Myocyte (in vitro differentiated cells): ENCODE results near the gene RASA4B. TPM values are rescaled to one million over a fixed set of nuclear protein-coding genes. Genes with fewer than 3 reads are reported as not detected.
"Not testable (repeated sequence)": the region's sequence is repeated elsewhere in the genome, so short reads cannot be mapped to it uniquely, and the experiment has no call there.

Source experiments
- DNase-seq: peaks from one replicate; pipeline ENCODE4 v3.0.0-alpha.2; 2012; ENCODE audit warnings: low read depth
- total RNA-seq: library from RNA; depleted of rRNA; stranded (reverse); fragments of >200 nt; gene quantifications from 2 replicates; pipeline ENCODE4 v1.2.3, GENCODE V29; 2014

Gene RASA4B
- total RNA-seq, 1 donor from 2014 or later, result 17.4 TPM

GRCh38 chr7:102474116-102474515, 43.5 kb downstream of the RASA4B start:
- not testable (repeated sequence) for DNase-seq

- peak; percentile 62 for DNase-seq
Measured at GRCh38 chr7:102473271-102473991, 44.1 kb downstream of the RASA4B start.

GRCh38 chr7:102472126-102473041, 45.2 kb downstream of the RASA4B start:
- peak; percentile 74 for DNase-seq

- no peak for DNase-seq
Measured at GRCh38 chr7:102471791-102472125, 45.8 kb downstream of the RASA4B start.

- no peak for DNase-seq
Measured at GRCh38 chr7:102469972-102470825, 47.4 kb downstream of the RASA4B start.

GRCh38 chr7:102469351-102469971, 48.1 kb downstream of the RASA4B start:
- DNase-seq, result no peak

GRCh38 chr7:102468478-102469350, 48.9 kb downstream of the RASA4B start:
- no peak for DNase-seq

- DNase-seq, result no peak
Measured at GRCh38 chr7:102467581-102468477, 49.7 kb downstream of the RASA4B start.

- no peak for DNase-seq
Measured at GRCh38 chr7:102466097-102466496, 51.5 kb downstream of the RASA4B start.

- peak; percentile 97 for DNase-seq
Measured at GRCh38 chr7:102464577-102465280, 52.8 kb downstream of the RASA4B start, which contains the start of the genes ALKBH4 and LRWD1. Gene ALKBH4 (minus strand): TSS chr7:102464863. CDS start chr7:102464836, 27 bp downstream. Gene LRWD1 (plus strand): TSS chr7:102464984. CDS start chr7:102465081, 97 bp downstream.

GRCh38 chr7:102463841-102464576, 53.6 kb downstream of the RASA4B start:
- no peak for DNase-seq

GRCh38 chr7:102460467-102460866, 57.1 kb downstream of the RASA4B start:
- no peak for DNase-seq

GRCh38 chr7:102459221-102459844, 58.2 kb downstream of the RASA4B start:
- no peak for DNase-seq

GRCh38 chr7:102457352-102457924, 60.1 kb downstream of the RASA4B start:
- no peak for DNase-seq

- no peak for DNase-seq
Measured at GRCh38 chr7:102456327-102456726, 61.2 kb downstream of the RASA4B start.

GRCh38 chr7:102455596-102455995, 62.0 kb downstream of the RASA4B start:
- DNase-seq, result no peak
